HCT116 (cell line): ENCODE data around the gene NDUFB2.

ENCODE experiments used
- ATF3 ChIP-seq: IDR thresholded peaks from 2 replicates; pipeline ENCODE4 v1.6.1; 2012
- CTCF ChIP-seq, 3 experiments: fragments of 200-600 bp in 1 of 3; sonication (generic) in 1 of 3; IDR thresholded peaks in 2 of 3; conservative IDR thresholded peaks in 1 of 3; 2 replicates each; pipeline ENCODE4 v1.5.1; 2012 to 2017; ENCODE audit warnings: low read depth in 2 of 3, low read length in 2 of 3, antibody characterized with exemption in 1 of 3, borderline replicate concordance in 1 of 3, control low read depth in 1 of 3, mild to moderate bottlenecking in 1 of 3, mixed read lengths in 1 of 3, mixed run types in 1 of 3, moderate library complexity in 1 of 3; ENCODE audit not compliant: insufficient read depth in 1 of 3
- EGR1 ChIP-seq: IDR thresholded peaks from 2 replicates; pipeline ENCODE4 v1.6.1; 2012; ENCODE audit warnings: low read depth
- ELF1 ChIP-seq: IDR thresholded peaks from 2 replicates; pipeline ENCODE4 v1.6.1; 2012; ENCODE audit warnings: low read depth, borderline replicate concordance
- EZH2 ChIP-seq: fragments of 200-600 bp; sonication (generic); IDR thresholded peaks from 2 replicates; pipeline ENCODE4 v1.6.1; 2017; ENCODE audit warnings: antibody characterized with exemption, mixed run types
- EZH2phosphoT487 ChIP-seq: fragments of 200-600 bp; IDR thresholded peaks from 2 replicates; pipeline ENCODE4 v1.6.1; 2018; ENCODE audit warnings: antibody characterized with exemption, borderline replicate concordance
- FOSL1 ChIP-seq: IDR thresholded peaks from 2 replicates; pipeline ENCODE4 v1.6.1; 2012; ENCODE audit warnings: low read depth
- POLR2A ChIP-seq: IDR thresholded peaks from 2 replicates; pipeline ENCODE4 v1.7.0; 2011; ENCODE audit warnings: borderline replicate concordance; ENCODE audit not compliant: insufficient read depth, insufficient read length; ENCODE audit errors: extremely low read depth
- POLR2AphosphoS5 ChIP-seq: IDR thresholded peaks from 2 replicates; pipeline ENCODE4 v1.6.1; 2011; ENCODE audit warnings: mild to moderate bottlenecking, low read depth, low read length, moderate library complexity
- RAD21 ChIP-seq: IDR thresholded peaks from 2 replicates; pipeline ENCODE4 v1.6.1; 2012; ENCODE audit warnings: low read depth, mild to moderate bottlenecking
- REST ChIP-seq: IDR thresholded peaks from 2 replicates; pipeline ENCODE4 v1.6.1; 2012; ENCODE audit warnings: low read depth
- ZBTB33 ChIP-seq: IDR thresholded peaks from 2 replicates; pipeline ENCODE4 v1.6.1; 2011; ENCODE audit warnings: mild to moderate bottlenecking, low read length, moderate library complexity; ENCODE audit not compliant: insufficient replicate concordance; ENCODE audit errors: extremely low read depth
- ZNF274 ChIP-seq: fragments of 200-500 bp; sonication (Bioruptor generic); IDR thresholded peaks from 2 replicates; pipeline ENCODE4 v1.6.1; 2014; ENCODE audit warnings: mild to moderate bottlenecking, low read depth, low read length, inconsistent platforms

- no peak for TF ChIP-seq CTCF (IDR thresholded peaks at IDR 0.05 in 2 of 3, conservative IDR thresholded peaks at IDR 0.05 in 1 of 3; ENCODE audit: borderline replicate concordance in 1 of 3, insufficient read depth in 1 of 3, low read depth in 2 of 3, low read length in 2 of 3)
- no peak for TF ChIP-seq POLR2A
- TF ChIP-seq ZBTB33 = no peak
- no peak for TF ChIP-seq FOSL1
- no peak for TF ChIP-seq EZH2phosphoT487
- TF ChIP-seq POLR2AphosphoS5 = no peak
- no peak for TF ChIP-seq RAD21
- TF ChIP-seq EGR1 = no peak
- no peak for TF ChIP-seq ATF3
- TF ChIP-seq EZH2 = no peak
- no peak for TF ChIP-seq REST
- no peak for TF ChIP-seq ELF1
- no peak for TF ChIP-seq ZNF274
Measured at GRCh38 chr7:140676306-140676705, 20.2 kb upstream of the NDUFB2 start.
